Prostate gland (tissue), 2 donors: ENCODE data around the gene TMEM134.
"Not testable (repeated sequence)": the region's sequence is repeated elsewhere in the genome, so short reads cannot be mapped to it uniquely, and the experiment has no call there.

Experiments
- POLR2A ChIP-seq: fragments of 450-650 bp; IDR thresholded peaks from one replicate; pipeline ENCODE4 v1.6.1; 2016; ENCODE audit warnings: antibody characterized with exemption, mild to moderate bottlenecking
- POLR2AphosphoS5 ChIP-seq: sonication (generic); formaldehyde crosslinking; IDR thresholded peaks from one replicate; pipeline ENCODE4 v1.6.1; 2017; ENCODE audit warnings: antibody characterized with exemption
- TF ChIP-seq, protein P1 (sequence below), 4 experiments: fragments of 200-600 bp in 2 of 4; fragments of 450-650 bp in 2 of 4; sonication (generic) in 2 of 4; IDR thresholded peaks; 1 replicate in 3 of 4; 2 replicates in 1 of 4; pipeline ENCODE4 v1.5.1; 2016 to 2019; ENCODE audit warnings: antibody characterized with exemption in 4 of 4, mild to moderate bottlenecking in 2 of 4, moderate library complexity in 2 of 4

DNA sequence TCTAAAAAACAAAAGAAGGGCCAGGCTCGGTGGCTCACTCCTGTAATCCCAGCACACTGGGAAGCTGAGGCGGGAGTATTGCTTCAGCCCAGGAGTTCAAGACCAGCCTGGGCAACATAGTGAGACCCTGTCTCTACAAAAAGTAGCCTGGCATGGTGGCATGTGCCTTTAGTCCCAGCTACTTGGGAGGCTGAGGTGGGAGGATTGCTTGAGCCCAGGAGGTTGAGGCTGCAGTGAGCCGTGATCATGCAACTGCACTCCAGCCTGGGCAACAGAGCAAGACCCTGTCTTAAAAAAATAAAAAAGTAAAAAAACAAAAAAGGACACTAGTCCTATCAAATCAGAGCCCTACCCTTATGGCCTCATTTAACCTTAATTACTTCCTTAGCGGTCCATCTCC lies 42.5 kb upstream of the TMEM134 start:
- TF ChIP-seq, protein P1, sequence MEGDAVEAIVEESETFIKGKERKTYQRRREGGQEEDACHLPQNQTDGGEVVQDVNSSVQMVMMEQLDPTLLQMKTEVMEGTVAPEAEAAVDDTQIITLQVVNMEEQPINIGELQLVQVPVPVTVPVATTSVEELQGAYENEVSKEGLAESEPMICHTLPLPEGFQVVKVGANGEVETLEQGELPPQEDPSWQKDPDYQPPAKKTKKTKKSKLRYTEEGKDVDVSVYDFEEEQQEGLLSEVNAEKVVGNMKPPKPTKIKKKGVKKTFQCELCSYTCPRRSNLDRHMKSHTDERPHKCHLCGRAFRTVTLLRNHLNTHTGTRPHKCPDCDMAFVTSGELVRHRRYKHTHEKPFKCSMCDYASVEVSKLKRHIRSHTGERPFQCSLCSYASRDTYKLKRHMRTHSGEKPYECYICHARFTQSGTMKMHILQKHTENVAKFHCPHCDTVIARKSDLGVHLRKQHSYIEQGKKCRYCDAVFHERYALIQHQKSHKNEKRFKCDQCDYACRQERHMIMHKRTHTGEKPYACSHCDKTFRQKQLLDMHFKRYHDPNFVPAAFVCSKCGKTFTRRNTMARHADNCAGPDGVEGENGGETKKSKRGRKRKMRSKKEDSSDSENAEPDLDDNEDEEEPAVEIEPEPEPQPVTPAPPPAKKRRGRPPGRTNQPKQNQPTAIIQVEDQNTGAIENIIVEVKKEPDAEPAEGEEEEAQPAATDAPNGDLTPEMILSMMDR (IDR thresholded peaks at IDR 0.05) = not testable (repeated sequence)
- TF ChIP-seq POLR2A, POLR2AphosphoS5: not testable (repeated sequence)
